Dedifferentiated amniotic fluid mesenchymal stem cell (primary cell): ENCODE measurements around the gene ACSBG1.

Experiments
- DNase-seq: peaks from one replicate; pipeline ENCODE4 v3.0.0-alpha.2; 2016; ENCODE audit errors: extremely low spot score

ACSBG1 gene

DNA sequence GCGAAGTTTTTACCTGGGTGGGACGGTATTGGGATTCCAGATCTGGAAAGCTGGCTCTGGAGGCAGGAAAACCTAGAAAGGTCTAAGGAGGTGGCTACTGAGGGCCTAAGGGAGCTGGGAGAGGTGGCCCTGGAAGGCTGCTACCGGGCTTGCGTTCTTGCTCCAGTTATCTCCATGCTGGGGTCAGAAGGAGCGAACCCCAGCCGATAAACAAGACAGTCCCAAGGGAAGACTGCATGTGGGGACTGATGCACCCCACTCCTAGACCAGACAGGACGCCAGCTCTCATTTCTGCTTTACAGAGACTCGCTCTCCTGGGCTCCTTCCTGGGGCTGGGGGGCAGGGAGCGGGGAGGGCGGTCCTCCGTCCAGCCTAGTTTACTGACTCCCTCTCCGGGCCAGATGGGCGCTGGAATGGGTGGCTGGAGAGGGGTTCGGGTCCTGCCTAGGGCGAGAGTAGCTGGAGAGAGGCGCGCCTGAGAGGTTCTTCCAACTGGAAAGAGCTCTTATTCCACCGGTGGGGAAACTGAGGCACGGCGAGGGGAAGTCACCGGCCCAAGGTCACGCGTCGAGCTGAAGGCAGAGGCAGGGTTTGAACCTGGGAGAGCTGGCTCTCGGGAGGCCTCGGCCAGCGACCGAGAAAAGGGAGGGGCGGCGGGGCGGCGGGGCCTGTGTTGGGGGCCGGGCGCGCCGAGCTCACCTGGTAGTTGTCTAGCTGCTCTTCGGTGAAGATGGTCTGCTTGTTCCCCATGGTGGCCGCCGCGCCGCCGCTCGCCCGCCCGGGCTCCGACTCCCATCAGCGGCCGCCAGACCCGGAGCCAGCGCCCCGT, 103.7 kb downstream of the ACSBG1 start:
- no peak for DNase-seq

GRCh38 chr15:78129751-78130287, 104.5 kb downstream of the ACSBG1 start:
- no peak for DNase-seq

- DNase-seq = no peak
These were observed 105.2 kb downstream of the ACSBG1 start for GRCh38 chr15:78129077-78129750.

DNA sequence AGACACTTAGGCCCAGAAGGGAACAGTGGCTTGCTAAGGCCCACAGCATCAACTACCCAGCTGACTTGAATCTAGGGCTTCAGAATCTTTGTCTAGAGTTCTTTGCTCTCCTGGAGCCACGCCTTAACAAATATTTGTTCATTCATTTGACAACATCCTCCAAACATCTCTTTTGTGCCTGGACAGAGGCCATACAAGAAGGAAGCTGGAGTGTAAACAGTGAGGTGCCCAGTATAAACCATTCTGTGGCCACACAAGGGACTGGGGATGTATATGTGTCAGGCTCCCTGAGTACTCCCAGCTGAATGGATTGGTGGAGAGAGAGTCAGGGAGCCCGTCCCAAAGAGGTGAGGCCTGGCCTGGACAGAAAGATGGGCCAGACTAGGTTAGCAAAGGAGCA, 106.5 kb downstream of the ACSBG1 start:
- DNase-seq = no peak

- DNase-seq = no peak
These were observed 109.1 kb downstream of the ACSBG1 start for GRCh38 chr15:78125267-78125666.

DNA sequence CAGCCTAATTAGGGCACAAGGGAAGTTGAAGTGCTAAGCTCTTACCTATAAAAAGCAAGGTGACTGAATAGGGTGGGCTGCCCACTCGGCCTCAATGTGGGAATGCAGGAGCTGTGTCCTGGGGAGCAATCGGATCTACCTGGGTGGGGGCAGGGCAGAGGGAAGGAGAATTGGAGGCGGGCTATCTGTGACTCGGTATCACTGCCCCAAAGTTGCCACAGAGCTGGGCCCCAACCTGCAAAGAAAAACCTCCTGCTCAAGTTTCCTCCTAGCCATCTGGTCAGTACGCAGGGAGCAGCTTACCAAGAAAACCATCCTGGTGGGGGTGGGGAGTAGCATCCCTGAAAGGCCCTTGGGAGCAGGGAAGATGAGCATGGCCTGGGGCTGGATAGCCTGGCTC, 113.8 kb downstream of the ACSBG1 start:
- no peak for DNase-seq
